ENCODE results near the gene IDH3G.

DNA sequence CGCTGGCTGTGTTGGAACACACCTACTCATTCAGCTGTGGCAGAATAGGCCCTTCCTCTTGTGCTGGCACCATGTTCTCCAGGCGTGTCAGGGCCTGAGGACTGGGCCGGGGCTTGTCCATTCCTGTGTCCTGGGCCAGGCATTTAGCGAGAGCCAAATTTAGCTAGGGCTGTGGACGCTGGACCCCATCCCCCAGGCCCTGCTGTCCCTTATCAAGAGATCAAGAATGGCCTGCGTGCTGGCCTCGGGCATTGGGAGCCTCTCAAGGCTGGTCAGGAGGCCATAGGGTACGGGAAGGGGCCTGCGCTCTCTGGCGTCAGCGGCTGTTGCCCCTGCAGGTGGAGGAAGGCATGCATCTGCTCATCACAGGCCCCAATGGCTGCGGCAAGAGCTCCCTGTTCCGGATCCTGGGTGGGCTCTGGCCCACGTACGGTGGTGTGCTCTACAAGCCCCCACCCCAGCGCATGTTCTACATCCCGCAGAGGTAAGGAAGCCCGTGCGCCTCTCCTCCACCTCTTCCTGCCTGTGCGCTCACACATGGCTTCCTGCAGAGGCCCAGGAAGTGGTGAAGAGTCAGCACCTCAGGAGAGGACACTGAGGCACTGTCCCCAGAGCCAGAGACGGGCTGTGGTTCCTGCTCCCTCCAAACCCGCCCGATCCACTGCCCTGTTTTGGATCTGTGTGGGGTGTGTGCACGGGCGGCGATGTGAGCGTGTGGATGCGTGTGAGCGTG, 54.3 kb downstream of the IDH3G start:
- TF ChIP-seq POLR2AphosphoS5 (IDR thresholded peaks at IDR 0.05; ENCODE audit: insufficient read depth, low read depth, low read length) (no peak), POLR2A (IDR thresholded peaks at IDR 0.05; ENCODE audit: low read depth, low read length) (no peak), JUN (IDR thresholded peaks at IDR 0.05; ENCODE audit: borderline replicate concordance, insufficient read depth, insufficient read length, low read depth) (no peak), EZH2 (IDR thresholded peaks at IDR 0.05; ENCODE audit: borderline replicate concordance, low read depth, low read length, severe bottlenecking) (no peak), MYC (IDR thresholded peaks at IDR 0.05; ENCODE audit: low read depth, low read length) (no peak), GATA2 (IDR thresholded peaks at IDR 0.05; ENCODE audit: insufficient read depth, insufficient read length, low read depth, low read length) (no peak), MAX (IDR thresholded peaks at IDR 0.05; ENCODE audit: insufficient read depth, insufficient read length) (no peak)
- TF ChIP-seq, protein P1, sequence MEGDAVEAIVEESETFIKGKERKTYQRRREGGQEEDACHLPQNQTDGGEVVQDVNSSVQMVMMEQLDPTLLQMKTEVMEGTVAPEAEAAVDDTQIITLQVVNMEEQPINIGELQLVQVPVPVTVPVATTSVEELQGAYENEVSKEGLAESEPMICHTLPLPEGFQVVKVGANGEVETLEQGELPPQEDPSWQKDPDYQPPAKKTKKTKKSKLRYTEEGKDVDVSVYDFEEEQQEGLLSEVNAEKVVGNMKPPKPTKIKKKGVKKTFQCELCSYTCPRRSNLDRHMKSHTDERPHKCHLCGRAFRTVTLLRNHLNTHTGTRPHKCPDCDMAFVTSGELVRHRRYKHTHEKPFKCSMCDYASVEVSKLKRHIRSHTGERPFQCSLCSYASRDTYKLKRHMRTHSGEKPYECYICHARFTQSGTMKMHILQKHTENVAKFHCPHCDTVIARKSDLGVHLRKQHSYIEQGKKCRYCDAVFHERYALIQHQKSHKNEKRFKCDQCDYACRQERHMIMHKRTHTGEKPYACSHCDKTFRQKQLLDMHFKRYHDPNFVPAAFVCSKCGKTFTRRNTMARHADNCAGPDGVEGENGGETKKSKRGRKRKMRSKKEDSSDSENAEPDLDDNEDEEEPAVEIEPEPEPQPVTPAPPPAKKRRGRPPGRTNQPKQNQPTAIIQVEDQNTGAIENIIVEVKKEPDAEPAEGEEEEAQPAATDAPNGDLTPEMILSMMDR (IDR thresholded peaks at IDR 0.05; ENCODE audit: extremely low read depth in 1 of 2, insufficient read depth in 1 of 2, low read depth in 1 of 2, low read length in 2 of 2) = no peak

Data from endothelial cell of umbilical vein (primary cell).